Left ventricle myocardium inferior (tissue), 1 donor: ENCODE measurements around the gene MYL2. TPM values are rescaled to one million over a fixed set of nuclear protein-coding genes. Genes with fewer than 3 reads are reported as not detected.

Experiments
- DNase-seq: peaks from one replicate; pipeline ENCODE4 v3.0.0-alpha.2; 2020
- H3K27ac ChIP-seq: fragments of 200-600 bp; replicated peaks from 2 replicates; pipeline ENCODE4 v1.8.0; 2021
- H3K27me3 ChIP-seq: fragments of 200-600 bp; 2 replicates; pipeline ENCODE4 v1.8.0; 2021; ENCODE audit warnings: low read depth
- H3K36me3 ChIP-seq: fragments of 200-600 bp; 2 replicates; pipeline ENCODE4 v1.8.0; 2021
- H3K4me1 ChIP-seq: fragments of 200-600 bp; 2 replicates; pipeline ENCODE4 v1.8.0; 2021
- H3K4me3 ChIP-seq: fragments of 200-600 bp; 2 replicates; pipeline ENCODE4 v1.8.0; 2021; ENCODE audit warnings: mild to moderate bottlenecking, moderate library complexity
- H3K9me3 ChIP-seq: fragments of 200-600 bp; replicated peaks from 2 replicates; pipeline ENCODE4 v1.8.0; 2021
- intact Hi-C: fragments of 100-400 bp; cut with micrococcal nuclease; formaldehyde crosslinking; loops from one replicate; pipeline ENCODE4 v1.11.0; 2022
- total RNA-seq: library from RNA; stranded (reverse); fragmentation: NEBNext Ultra II Directional; extraction: Animal tissue kit (Norgen Biotek cat#: 25700); gene quantifications from one replicate; pipeline ENCODE4 v1.2.1, GENCODE V29; 2021
- TF ChIP-seq, protein P1 (sequence below): fragments of 200-600 bp; IDR thresholded peaks from 2 replicates; pipeline ENCODE4 v1.8.0; 2021; ENCODE audit warnings: antibody characterized with exemption, mild to moderate bottlenecking, borderline replicate concordance
- donor health status: DM: no; HTN: yes; CAD: no; lungs with severe emphysema.

MYL2 gene
- total RNA-seq, 1 donor from 2014 or later: 33,375 TPM

DNA sequence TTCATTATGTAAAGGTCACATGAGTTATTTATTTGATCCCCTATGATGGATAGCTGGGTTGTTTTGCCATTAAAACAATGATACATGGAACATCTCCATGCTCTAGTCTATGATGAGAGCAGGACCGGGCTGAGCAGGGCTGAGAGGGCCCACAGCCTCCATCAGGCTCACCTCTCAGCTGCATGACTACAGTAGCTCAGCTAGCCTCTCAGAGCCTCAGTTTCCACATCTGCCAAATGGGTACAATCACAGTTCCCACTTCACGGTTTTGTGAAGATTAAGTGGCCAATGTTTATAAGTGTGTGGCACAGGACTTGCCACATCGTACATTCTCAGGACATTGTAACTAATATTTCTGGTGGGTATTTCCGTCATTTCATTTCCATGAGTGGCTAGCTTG is 19.9 kb upstream of the MYL2 start:
- Histone ChIP-seq H3K9me3 (peaks cover 7% of the 10 kb centered on the region), H3K27ac (no peak overlapping the region), H3K4me3 (no peak overlapping the region), H3K27me3 (peaks cover 26% of the 10 kb centered on the region), H3K36me3 (no peaks in the 10 kb centered on the region), H3K4me1 (peaks cover 9% of the 10 kb centered on the region)
- intact Hi-C loops: no loop called here
- DNase-seq: no peak
- TF ChIP-seq, protein P1, sequence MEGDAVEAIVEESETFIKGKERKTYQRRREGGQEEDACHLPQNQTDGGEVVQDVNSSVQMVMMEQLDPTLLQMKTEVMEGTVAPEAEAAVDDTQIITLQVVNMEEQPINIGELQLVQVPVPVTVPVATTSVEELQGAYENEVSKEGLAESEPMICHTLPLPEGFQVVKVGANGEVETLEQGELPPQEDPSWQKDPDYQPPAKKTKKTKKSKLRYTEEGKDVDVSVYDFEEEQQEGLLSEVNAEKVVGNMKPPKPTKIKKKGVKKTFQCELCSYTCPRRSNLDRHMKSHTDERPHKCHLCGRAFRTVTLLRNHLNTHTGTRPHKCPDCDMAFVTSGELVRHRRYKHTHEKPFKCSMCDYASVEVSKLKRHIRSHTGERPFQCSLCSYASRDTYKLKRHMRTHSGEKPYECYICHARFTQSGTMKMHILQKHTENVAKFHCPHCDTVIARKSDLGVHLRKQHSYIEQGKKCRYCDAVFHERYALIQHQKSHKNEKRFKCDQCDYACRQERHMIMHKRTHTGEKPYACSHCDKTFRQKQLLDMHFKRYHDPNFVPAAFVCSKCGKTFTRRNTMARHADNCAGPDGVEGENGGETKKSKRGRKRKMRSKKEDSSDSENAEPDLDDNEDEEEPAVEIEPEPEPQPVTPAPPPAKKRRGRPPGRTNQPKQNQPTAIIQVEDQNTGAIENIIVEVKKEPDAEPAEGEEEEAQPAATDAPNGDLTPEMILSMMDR: no peak

DNA sequence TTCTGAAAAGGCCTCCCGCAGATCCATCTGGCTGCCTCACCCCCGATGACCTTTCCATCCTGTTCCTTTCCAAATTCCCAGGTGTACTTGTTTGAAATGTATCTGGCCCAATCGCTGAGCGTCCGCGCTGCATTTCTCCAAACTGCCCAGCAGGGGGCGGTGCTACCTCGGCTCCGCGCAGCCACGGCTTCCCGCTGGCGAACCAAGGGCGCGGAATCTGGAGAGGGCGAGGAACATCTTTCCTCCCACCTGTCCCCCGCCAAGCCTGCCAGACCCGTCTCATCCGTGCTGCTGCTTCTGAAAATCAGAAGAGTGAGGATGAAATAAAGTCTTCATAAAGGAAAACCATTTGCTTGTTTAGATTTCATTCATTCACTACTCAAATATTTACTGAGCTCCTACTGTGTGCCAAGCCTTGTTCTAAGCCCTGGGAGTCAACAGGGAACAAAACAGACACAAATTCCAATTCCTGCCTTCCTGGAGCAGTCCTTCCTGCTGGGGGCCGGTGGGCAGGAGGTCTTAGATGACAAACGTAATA is 16.8 kb upstream of the MYL2 start:
- H3K4me3 ChIP-seq: peak overlapping the region; percentile 45
- H3K4me1 ChIP-seq: peaks cover 26% of the 10 kb centered on the region
- H3K27me3 ChIP-seq: peaks cover 36% of the 10 kb centered on the region
- TF ChIP-seq, protein P1: peak; percentile 96
- peak; percentile 46 for DNase-seq
- H3K27ac ChIP-seq: no peak overlapping the region
- intact Hi-C loops: loop anchor here (10.0 kb wide), 1 partner anchor 378 kb away; no protein-coding TSS in a partner anchor
- H3K9me3 ChIP-seq: no peaks in the 10 kb centered on the region
- H3K36me3 ChIP-seq: no peaks in the 10 kb centered on the region

DNA sequence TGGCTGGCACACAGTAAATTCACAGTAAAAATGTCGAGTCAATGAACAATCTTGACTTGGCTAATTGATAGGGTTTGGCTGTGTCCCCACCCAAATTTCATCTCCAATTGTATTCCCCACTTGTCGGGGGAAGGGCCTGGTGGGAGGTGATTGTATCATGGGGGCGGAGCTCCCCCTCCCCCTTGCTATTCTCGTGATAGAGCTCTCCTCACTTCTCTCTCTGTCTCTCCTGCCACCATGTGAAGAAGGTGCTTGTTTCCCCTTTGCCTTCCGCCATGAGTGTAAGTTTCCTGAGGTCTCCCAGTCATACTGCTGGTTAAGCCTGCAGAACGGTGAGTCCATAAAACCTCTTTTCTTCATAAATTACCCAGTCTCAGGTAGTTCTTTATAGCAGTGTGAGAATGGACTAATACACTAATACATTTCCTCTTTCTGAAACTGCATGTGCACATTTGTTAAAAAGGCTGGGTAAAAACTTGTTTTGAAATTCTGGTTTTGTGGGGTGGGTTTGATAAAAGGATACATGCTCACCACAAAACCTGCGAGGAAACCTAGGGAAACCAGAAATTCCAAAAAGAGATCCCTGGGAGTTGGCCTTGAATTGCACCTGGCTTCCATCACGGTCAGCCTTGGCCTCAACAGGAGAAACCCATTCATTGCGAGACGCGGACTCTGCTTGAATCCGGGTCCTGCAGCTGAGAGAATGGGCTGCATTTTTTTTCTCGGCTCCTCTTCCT is 16.2 kb upstream of the MYL2 start:
- H3K36me3 ChIP-seq: no peaks in the 10 kb centered on the region
- H3K4me1 ChIP-seq: peaks cover 32% of the 10 kb centered on the region
- H3K27me3 ChIP-seq: peaks cover 41% of the 10 kb centered on the region
- peak overlapping the region; percentile 25 for H3K27ac ChIP-seq
- peak overlapping the region; percentile 45 for H3K4me3 ChIP-seq
- intact Hi-C loops: loop anchor here (10.0 kb wide), 1 partner anchor 378 kb away; no protein-coding TSS in a partner anchor
- TF ChIP-seq, protein P1: no peak
- H3K9me3 ChIP-seq: no peaks in the 10 kb centered on the region
- no peak for DNase-seq

DNA sequence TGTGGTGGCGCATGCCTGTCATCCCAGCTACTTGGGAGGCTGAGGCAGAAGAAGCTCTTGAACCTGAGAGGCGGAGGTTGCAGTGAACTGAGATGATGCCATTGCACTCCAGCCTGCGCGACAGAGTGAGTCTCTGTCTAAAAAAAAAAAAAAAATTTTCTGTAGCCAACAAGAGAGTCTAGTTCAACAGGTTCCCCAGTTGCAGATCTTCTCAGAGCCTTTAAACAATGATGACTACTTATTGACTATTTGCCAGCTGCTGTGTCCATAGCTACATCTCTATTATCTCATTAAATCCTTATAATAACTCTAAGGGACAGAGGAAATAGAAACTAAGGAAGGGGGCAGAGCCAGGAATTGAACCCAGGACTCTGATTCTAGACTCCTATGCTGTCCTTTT is 15.2 kb upstream of the MYL2 start:
- Histone ChIP-seq H3K4me3 (no peak overlapping the region), H3K36me3 (no peaks in the 10 kb centered on the region), H3K27ac (peak overlapping the region; percentile 25), H3K9me3 (no peaks in the 10 kb centered on the region), H3K4me1 (peaks cover 36% of the 10 kb centered on the region), H3K27me3 (peaks cover 50% of the 10 kb centered on the region)
- TF ChIP-seq, protein P1: no peak
- intact Hi-C loops: loop anchor here (10.0 kb wide), 1 partner anchor 379 kb away; no protein-coding TSS in a partner anchor
- no peak for DNase-seq

DNA sequence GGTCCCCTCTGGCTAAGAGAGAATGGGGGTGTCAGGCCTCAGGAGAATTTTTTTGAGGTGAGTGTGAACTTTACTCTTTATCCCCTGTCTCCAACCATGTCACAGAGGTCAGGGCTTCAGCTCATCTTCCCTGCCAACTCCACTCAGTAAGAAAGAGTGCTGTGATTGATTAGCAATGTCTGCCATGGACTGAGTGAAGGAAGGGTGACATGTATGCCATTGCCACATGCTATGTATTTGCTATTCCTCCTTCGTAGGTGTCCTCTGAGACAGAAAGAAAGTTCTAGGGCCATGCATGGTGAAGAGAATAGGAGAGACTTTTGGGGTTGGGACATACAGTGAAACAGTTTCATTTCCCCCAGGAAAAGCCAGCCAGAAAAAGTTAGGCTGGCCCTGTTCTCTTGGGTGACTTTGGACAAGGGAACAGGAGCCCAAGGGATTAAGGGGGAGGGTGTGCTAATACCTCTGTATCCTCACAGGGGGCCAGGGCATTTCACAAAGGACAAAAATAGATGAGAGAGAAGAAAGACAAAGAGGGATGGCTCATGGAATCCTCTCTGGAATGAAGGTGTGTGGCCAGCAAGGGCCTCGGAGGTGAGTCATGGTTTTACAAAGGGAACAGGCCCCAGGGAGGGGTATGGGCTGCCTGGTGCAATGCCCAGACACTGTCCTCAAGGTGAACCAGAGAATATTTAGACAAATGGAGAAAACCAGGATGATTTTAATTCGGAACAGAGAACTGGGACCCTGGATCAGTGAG is 13.9 kb upstream of the MYL2 start:
- Histone ChIP-seq H3K27me3 (peaks cover 40% of the 10 kb centered on the region), H3K9me3 (no peaks in the 10 kb centered on the region), H3K4me3 (no peak overlapping the region), H3K4me1 (peaks cover 37% of the 10 kb centered on the region), H3K36me3 (no peaks in the 10 kb centered on the region), H3K27ac (peak overlapping the region; percentile 48)
- TF ChIP-seq, protein P1: no peak
- DNase-seq: no peak
- intact Hi-C loops: loop anchor here (10.0 kb wide), 1 partner anchor 381 kb away; no protein-coding TSS in a partner anchor
